BJ (cell line): ENCODE measurements around the gene SNX17. TPM values are rescaled to one million over a fixed set of nuclear protein-coding genes. Genes with fewer than 3 reads are reported as not detected.

Source experiments
- CTCF ChIA-PET: fragments of 350-600 bp; formaldehyde crosslinking; extraction: SDS; loops from one replicate; lab custom pipeline; 2021; ENCODE audit warnings: antibody characterized with exemption, inconsistent platforms; lab: Yijun Ruan, JAX
- POLR2A ChIA-PET: fragments of 300-600 bp; sonication (Branson Sonifier 250); formaldehyde crosslinking; extraction: SDS; loops from one replicate; lab custom pipeline; 2021; ENCODE audit warnings: antibody characterized with exemption; lab: Charles Lee
- DNase-seq: peaks from one replicate; pipeline ENCODE4 v3.0.0-alpha.2; 2011; ENCODE audit warnings: low read depth
- H3K27me3 ChIP-seq: 2 replicates; pipeline ENCODE4 v1.6.0; 2011; ENCODE audit warnings: low read length; ENCODE audit not compliant: control insufficient read depth, insufficient read depth
- H3K36me3 ChIP-seq: 2 replicates; pipeline ENCODE4 v1.5.1; 2011; ENCODE audit warnings: low read length; ENCODE audit not compliant: control insufficient read depth, insufficient read depth
- H3K4me3 ChIP-seq: 2 replicates; pipeline ENCODE4 v1.5.1; 2011; ENCODE audit warnings: low read depth, mild to moderate bottlenecking, control low read depth, low read length
- polyA plus RNA-seq: library from polyadenylated mRNA; depleted of rRNA; stranded (reverse); fragments of >200 nt; gene quantifications from 2 replicates; pipeline ENCODE4 v1.2.3, GENCODE V29; 2011
- TF ChIP-seq, protein P1 (sequence below): IDR thresholded peaks from 2 replicates; pipeline ENCODE4 v1.5.1; 2011; ENCODE audit warnings: low read depth, mild to moderate bottlenecking, control low read depth, inconsistent platforms, low read length, moderate library complexity; ENCODE audit not compliant: insufficient read depth

The SNX17 gene
- polyA plus RNA-seq, 1 experiment = 154 TPM

- H3K36me3 ChIP-seq = peaks cover 8% of the 10 kb centered on the region
- H3K4me3 ChIP-seq = peak overlapping the region; percentile 67
- DNase-seq = no peak
- POLR2A ChIA-PET = no interaction called here
- TF ChIP-seq, protein P1, sequence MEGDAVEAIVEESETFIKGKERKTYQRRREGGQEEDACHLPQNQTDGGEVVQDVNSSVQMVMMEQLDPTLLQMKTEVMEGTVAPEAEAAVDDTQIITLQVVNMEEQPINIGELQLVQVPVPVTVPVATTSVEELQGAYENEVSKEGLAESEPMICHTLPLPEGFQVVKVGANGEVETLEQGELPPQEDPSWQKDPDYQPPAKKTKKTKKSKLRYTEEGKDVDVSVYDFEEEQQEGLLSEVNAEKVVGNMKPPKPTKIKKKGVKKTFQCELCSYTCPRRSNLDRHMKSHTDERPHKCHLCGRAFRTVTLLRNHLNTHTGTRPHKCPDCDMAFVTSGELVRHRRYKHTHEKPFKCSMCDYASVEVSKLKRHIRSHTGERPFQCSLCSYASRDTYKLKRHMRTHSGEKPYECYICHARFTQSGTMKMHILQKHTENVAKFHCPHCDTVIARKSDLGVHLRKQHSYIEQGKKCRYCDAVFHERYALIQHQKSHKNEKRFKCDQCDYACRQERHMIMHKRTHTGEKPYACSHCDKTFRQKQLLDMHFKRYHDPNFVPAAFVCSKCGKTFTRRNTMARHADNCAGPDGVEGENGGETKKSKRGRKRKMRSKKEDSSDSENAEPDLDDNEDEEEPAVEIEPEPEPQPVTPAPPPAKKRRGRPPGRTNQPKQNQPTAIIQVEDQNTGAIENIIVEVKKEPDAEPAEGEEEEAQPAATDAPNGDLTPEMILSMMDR = no peak
- H3K27me3 ChIP-seq = no peaks in the 10 kb centered on the region
- CTCF ChIA-PET = interaction anchor here (1.2 to 6.1 kb wide), 3 partner anchors 10 to 33 kb away, joined by 3 to 34 read pairs (median 4); no protein-coding TSS in a partner anchor
Observed at GRCh38 chr2:27323596-27324285, 46.7 kb upstream of the SNX17 start.

DNA sequence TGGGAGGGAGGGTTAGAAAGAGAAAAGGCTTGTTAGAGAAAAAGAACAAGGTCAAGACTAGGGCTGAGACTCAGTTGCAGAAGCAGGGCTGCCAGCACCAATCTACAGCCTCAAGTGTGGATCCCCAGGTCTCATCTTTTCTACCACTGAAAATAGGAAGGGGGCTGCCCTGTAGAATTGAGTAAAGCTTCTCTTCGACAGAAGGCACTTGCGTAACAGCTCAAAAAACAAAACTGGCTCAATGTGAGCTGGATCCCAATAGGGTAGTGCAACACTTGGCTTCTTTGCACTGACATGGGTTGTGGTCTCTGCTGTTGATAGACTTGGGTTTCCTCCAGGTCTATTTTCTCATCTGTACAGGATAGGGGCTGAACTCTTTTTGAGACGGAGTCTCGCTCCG lies 45.7 kb upstream of the SNX17 start:
- ChIA-PET CTCF (interaction anchor here (1.2 kb wide), 2 partner anchors 9 to 32 kb away, joined by 3 to 4 read pairs; no protein-coding TSS in a partner anchor), POLR2A (no interaction called here)
- Histone ChIP-seq H3K4me3 (no peak overlapping the region), H3K27me3 (no peaks in the 10 kb centered on the region), H3K36me3 (peaks cover 10% of the 10 kb centered on the region)
- no peak for DNase-seq
- TF ChIP-seq, protein P1 = no peak

GRCh38 chr2:27335311-27335710 lies 35.1 kb upstream of the SNX17 start:
- Histone ChIP-seq H3K4me3 (no peak overlapping the region), H3K27me3 (no peaks in the 10 kb centered on the region), H3K36me3 (peaks cover 25% of the 10 kb centered on the region)
- TF ChIP-seq, protein P1 = no peak
- no peak for DNase-seq
- ChIA-PET POLR2A (no interaction called here), CTCF (no interaction called here)

DNA sequence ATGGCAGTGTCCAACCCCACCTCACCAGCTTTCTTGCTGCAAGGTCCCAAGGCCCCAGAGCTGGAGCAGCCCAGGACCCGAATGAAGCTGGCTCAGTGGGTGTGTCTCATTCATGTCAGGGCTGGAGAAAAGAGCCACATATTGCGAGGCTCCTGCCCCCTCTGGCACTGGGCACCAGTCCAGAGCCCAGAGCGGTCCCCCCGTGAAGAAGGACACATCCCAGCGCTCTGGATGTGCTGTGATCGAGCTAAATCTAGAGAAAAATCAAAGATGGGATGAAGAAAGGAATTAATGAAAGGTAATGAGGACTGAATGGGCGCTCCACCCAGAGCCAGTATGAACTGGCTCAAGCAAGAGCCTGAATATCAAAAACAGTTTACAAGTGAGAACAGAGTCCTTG lies 34.2 kb upstream of the SNX17 start:
- Histone ChIP-seq H3K27me3 (no peaks in the 10 kb centered on the region), H3K4me3 (no peak overlapping the region), H3K36me3 (peaks cover 24% of the 10 kb centered on the region)
- CTCF ChIA-PET = no interaction called here
- DNase-seq = no peak
- TF ChIP-seq, protein P1 = no peak
- POLR2A ChIA-PET = no interaction called here

DNA sequence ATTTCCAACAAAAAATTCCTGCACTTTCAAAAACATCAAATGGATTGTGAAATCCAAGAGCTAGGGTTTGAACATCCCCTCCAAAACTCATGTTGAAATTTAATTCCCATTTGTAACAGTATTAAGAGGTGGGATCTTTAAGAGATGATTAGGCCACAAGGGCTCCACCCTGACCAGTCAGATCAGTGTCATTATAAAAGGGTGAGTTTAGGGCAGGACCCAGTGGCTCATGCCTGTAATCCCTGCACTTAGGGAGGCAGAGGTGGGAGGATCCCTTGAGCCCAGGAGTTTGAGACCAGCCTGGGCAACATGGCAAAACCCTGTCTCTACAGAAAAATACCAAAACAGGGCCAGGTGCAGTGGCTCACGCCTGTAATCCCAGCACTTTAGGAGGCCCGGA lies 22.8 kb upstream of the SNX17 start:
- ChIA-PET POLR2A (no interaction called here), CTCF (no interaction called here)
- TF ChIP-seq, protein P1 = no peak
- no peak overlapping the region for H3K4me3 ChIP-seq
- DNase-seq = no peak
- H3K36me3 ChIP-seq = no peaks in the 10 kb centered on the region; the same call in 1 of the 2 replicates
- no peaks in the 10 kb centered on the region for H3K27me3 ChIP-seq
